WTC11 (cell line): ENCODE results near the gene DCAF8L2. TPM values are rescaled to one million over a fixed set of nuclear protein-coding genes. Genes with fewer than 3 reads are reported as not detected.

Source experiments
- ATAC-seq: fragments of 200-7000 bp; cut with Tn5 transposase; 2 replicates; pipeline ENCODE4 v1.10.0; 2021; ENCODE audit warnings: mild to moderate bottlenecking, moderate library complexity
- CTCF ChIA-PET: fragments of 300-600 bp; sonication (Branson Sonifier 250); formaldehyde crosslinking; loops from one replicate; lab custom pipeline; 2021; ENCODE audit warnings: antibody characterized with exemption; lab: Charles Lee
- POLR2A ChIA-PET: fragments of 350-600 bp; sonication (Branson Sonifier 250); formaldehyde crosslinking; loops from one replicate; lab custom pipeline; 2021; ENCODE audit warnings: antibody characterized with exemption; lab: Charles Lee
- DNase-seq: peaks from one replicate; pipeline ENCODE4 v3.0.0; 2021; ENCODE audit warnings: low spot score
- H3K27ac Mint-ChIP-seq: 2 replicates; pipeline ENCODE4 v1.8.0; 2021; ENCODE audit warnings: mixed read lengths
- H3K27me3 Mint-ChIP-seq: 2 replicates; pipeline ENCODE4 v1.8.0; 2021; ENCODE audit warnings: low read depth, mild to moderate bottlenecking, moderate library complexity, mixed read lengths
- H3K36me3 Mint-ChIP-seq: 2 replicates; pipeline ENCODE4 v1.8.0; 2021; ENCODE audit warnings: mixed read lengths
- H3K4me1 Mint-ChIP-seq: 2 replicates; pipeline ENCODE4 v1.8.0; 2022; ENCODE audit warnings: mixed read lengths
- H3K4me3 Mint-ChIP-seq: 2 replicates; pipeline ENCODE4 v1.8.0; 2021; ENCODE audit warnings: mild to moderate bottlenecking, moderate library complexity, mixed read lengths
- H3K9me3 Mint-ChIP-seq: 2 replicates; pipeline ENCODE4 v1.8.0; 2021; ENCODE audit warnings: mixed read lengths
- AFF4 ChIP-seq: sonication (generic); formaldehyde crosslinking; IDR thresholded peaks from 2 replicates; pipeline ENCODE4 v1.8.1; 2023; ENCODE audit warnings: mild to moderate bottlenecking, missing genetic modification reagents, borderline replicate concordance
- CBFB ChIP-seq: sonication (generic); formaldehyde crosslinking; IDR thresholded peaks from 2 replicates; pipeline ENCODE4 v1.8.1; 2022; ENCODE audit warnings: mild to moderate bottlenecking, low read depth, missing genetic modification reagents
- ESRRA ChIP-seq: sonication (generic); formaldehyde crosslinking; IDR thresholded peaks from 2 replicates; pipeline ENCODE4 v1.8.1; 2022; ENCODE audit warnings: mild to moderate bottlenecking, missing genetic modification reagents, borderline replicate concordance
- ETV6 ChIP-seq: sonication (generic); formaldehyde crosslinking; IDR thresholded peaks from 2 replicates; pipeline ENCODE4 v1.8.1; 2022; ENCODE audit warnings: mild to moderate bottlenecking, missing genetic modification reagents
- FOXK1 ChIP-seq: sonication (generic); formaldehyde crosslinking; IDR thresholded peaks from 2 replicates; pipeline ENCODE4 v1.8.0; 2022; ENCODE audit warnings: mild to moderate bottlenecking, moderate library complexity, missing genetic modification reagents
- FOXP4 ChIP-seq: sonication (generic); formaldehyde crosslinking; IDR thresholded peaks from 2 replicates; pipeline ENCODE4 v1.8.0; 2022; ENCODE audit warnings: mild to moderate bottlenecking, missing genetic modification reagents
- NFE2L1 ChIP-seq: sonication (generic); formaldehyde crosslinking; IDR thresholded peaks from 2 replicates; pipeline ENCODE4 v1.8.1; 2023; ENCODE audit warnings: missing genetic modification reagents
- NFYB ChIP-seq: sonication (generic); formaldehyde crosslinking; conservative IDR thresholded peaks from 2 replicates; pipeline ENCODE4 v1.8.0; 2022; ENCODE audit warnings: low read depth, missing genetic modification reagents
- NR1H2 ChIP-seq: sonication (generic); formaldehyde crosslinking; IDR thresholded peaks from 2 replicates; pipeline ENCODE4 v1.9.0; 2021; ENCODE audit warnings: mild to moderate bottlenecking, moderate library complexity, missing genetic modification reagents
- NR2C2 ChIP-seq: sonication (generic); formaldehyde crosslinking; IDR thresholded peaks from 2 replicates; pipeline ENCODE4 v1.8.0; 2022; ENCODE audit warnings: mild to moderate bottlenecking, missing genetic modification reagents
- RORB ChIP-seq: fragments of 250-450 bp; sonication (Bioruptor Pico); IDR thresholded peaks from 2 replicates; pipeline ENCODE4 v1.9.0; 2021; ENCODE audit warnings: mild to moderate bottlenecking
- SMAD3 ChIP-seq: sonication (generic); formaldehyde crosslinking; IDR thresholded peaks from 2 replicates; pipeline ENCODE4 v1.8.0; 2022; ENCODE audit warnings: missing genetic modification reagents, mild to moderate bottlenecking, borderline replicate concordance
- TEAD1 ChIP-seq: sonication (generic); formaldehyde crosslinking; IDR thresholded peaks from 2 replicates; pipeline ENCODE4 v1.8.0; 2022; ENCODE audit warnings: mild to moderate bottlenecking, missing genetic modification reagents
- USF1 ChIP-seq: sonication (generic); formaldehyde crosslinking; IDR thresholded peaks from 2 replicates; pipeline ENCODE4 v1.8.0; 2022; ENCODE audit warnings: mild to moderate bottlenecking, missing genetic modification reagents
- ZBTB43 ChIP-seq: sonication (generic); formaldehyde crosslinking; IDR thresholded peaks from 2 replicates; pipeline ENCODE4 v1.8.1; 2023; ENCODE audit warnings: mild to moderate bottlenecking, missing genetic modification reagents
- ZNF138 ChIP-seq: sonication (generic); formaldehyde crosslinking; conservative IDR thresholded peaks from 2 replicates; pipeline ENCODE4 v1.8.1; 2022; ENCODE audit warnings: mild to moderate bottlenecking, moderate library complexity, missing genetic modification reagents
- ZNF317 ChIP-seq: sonication (generic); formaldehyde crosslinking; IDR thresholded peaks from 2 replicates; pipeline ENCODE4 v1.8.1; 2023; ENCODE audit warnings: low read depth, mild to moderate bottlenecking, moderate library complexity, missing genetic modification reagents, borderline replicate concordance
- ZSCAN18 ChIP-seq: fragments of 250-450 bp; sonication (Bioruptor Pico); IDR thresholded peaks from 2 replicates; pipeline ENCODE4 v2.1.2; 2022; ENCODE audit warnings: mild to moderate bottlenecking, moderate library complexity
- total RNA-seq: library from RNA; stranded (reverse); gene quantifications from 3 replicates; pipeline ENCODE4 v1.2.3, GENCODE V29; 2021
- TF ChIP-seq, protein P1 (sequence below): fragments of 250-450 bp; sonication (Bioruptor Pico); IDR thresholded peaks from 2 replicates; pipeline ENCODE4 v1.9.0; 2021; ENCODE audit warnings: mild to moderate bottlenecking, borderline replicate concordance
- TF ChIP-seq, protein P2 (sequence below): fragments of 250-450 bp; sonication (Bioruptor Pico); IDR thresholded peaks from 2 replicates; pipeline ENCODE4 v1.8.0; 2021; ENCODE audit warnings: mild to moderate bottlenecking

Gene DCAF8L2
- total RNA-seq, 1 experiment from 2014 or later = not detected

DNA sequence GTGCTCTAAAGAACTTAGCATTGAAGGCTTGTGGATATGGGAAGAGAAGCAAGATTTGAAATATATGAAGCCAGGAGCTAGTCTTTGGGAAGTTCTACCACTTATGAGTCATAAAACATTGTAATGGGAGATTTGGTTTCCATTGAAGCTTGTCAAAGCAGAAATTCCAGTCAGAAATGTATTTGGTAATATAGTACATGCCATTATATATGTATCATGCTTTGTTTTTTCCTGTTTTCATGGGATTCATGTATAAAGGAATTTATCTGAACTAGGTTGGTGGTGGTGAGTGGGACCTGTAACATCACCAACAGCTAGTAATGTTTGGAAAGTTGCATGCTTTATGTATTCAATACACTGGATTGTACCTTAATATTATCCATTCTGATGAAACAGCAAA lies 14.6 kb upstream of the DCAF8L2 start:
- H3K27me3 Mint-ChIP-seq = no peaks in the 10 kb centered on the region; the same call in 1 of the 2 replicates
- no peak for TF ChIP-seq AFF4 (CRISPR knock-in tag)
- no peak for TF ChIP-seq ZBTB43 (CRISPR knock-in tag)
- TF ChIP-seq ZNF317 (CRISPR knock-in tag) = no peak
- TF ChIP-seq FOXK1 = no peak
- no peak for TF ChIP-seq USF1 (CRISPR knock-in tag)
- no peak for TF ChIP-seq NR2C2 (CRISPR knock-in tag)
- TF ChIP-seq FOXP4 = no peak
- TF ChIP-seq, protein P1, sequence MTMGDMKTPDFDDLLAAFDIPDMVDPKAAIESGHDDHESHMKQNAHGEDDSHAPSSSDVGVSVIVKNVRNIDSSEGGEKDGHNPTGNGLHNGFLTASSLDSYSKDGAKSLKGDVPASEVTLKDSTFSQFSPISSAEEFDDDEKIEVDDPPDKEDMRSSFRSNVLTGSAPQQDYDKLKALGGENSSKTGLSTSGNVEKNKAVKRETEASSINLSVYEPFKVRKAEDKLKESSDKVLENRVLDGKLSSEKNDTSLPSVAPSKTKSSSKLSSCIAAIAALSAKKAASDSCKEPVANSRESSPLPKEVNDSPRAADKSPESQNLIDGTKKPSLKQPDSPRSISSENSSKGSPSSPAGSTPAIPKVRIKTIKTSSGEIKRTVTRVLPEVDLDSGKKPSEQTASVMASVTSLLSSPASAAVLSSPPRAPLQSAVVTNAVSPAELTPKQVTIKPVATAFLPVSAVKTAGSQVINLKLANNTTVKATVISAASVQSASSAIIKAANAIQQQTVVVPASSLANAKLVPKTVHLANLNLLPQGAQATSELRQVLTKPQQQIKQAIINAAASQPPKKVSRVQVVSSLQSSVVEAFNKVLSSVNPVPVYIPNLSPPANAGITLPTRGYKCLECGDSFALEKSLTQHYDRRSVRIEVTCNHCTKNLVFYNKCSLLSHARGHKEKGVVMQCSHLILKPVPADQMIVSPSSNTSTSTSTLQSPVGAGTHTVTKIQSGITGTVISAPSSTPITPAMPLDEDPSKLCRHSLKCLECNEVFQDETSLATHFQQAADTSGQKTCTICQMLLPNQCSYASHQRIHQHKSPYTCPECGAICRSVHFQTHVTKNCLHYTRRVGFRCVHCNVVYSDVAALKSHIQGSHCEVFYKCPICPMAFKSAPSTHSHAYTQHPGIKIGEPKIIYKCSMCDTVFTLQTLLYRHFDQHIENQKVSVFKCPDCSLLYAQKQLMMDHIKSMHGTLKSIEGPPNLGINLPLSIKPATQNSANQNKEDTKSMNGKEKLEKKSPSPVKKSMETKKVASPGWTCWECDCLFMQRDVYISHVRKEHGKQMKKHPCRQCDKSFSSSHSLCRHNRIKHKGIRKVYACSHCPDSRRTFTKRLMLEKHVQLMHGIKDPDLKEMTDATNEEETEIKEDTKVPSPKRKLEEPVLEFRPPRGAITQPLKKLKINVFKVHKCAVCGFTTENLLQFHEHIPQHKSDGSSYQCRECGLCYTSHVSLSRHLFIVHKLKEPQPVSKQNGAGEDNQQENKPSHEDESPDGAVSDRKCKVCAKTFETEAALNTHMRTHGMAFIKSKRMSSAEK (CRISPR knock-in tag) = no peak
- TF ChIP-seq ESRRA = no peak
- TF ChIP-seq TEAD1 (CRISPR knock-in tag) = no peak
- no peak for TF ChIP-seq ZSCAN18 (CRISPR knock-in tag)
- H3K27ac Mint-ChIP-seq = no peak overlapping the region
- POLR2A ChIA-PET = no interaction called here
- H3K4me3 Mint-ChIP-seq = no peak overlapping the region
- CTCF ChIA-PET = no interaction called here
- H3K9me3 Mint-ChIP-seq = no peaks in the 10 kb centered on the region
- no peak for DNase-seq
- ATAC-seq = no peak
- H3K4me1 Mint-ChIP-seq = no peaks in the 10 kb centered on the region
- H3K36me3 Mint-ChIP-seq = no peaks in the 10 kb centered on the region

- CTCF ChIA-PET = no interaction called here
- no peaks in the 10 kb centered on the region for H3K36me3 Mint-ChIP-seq
- H3K4me1 Mint-ChIP-seq = no peaks in the 10 kb centered on the region
- H3K27me3 Mint-ChIP-seq = peaks cover 36% of the 10 kb centered on the region
- no peaks in the 10 kb centered on the region for H3K9me3 Mint-ChIP-seq
- TF ChIP-seq SMAD3 (no peak), NR1H2 (CRISPR knock-in tag) (no peak), ETV6 (CRISPR knock-in tag) (no peak), CBFB (CRISPR knock-in tag) (no peak), NFE2L1 (CRISPR knock-in tag) (no peak), RORB (no peak), NFYB (CRISPR knock-in tag) (no peak), ZNF138 (CRISPR knock-in tag) (no peak)
- TF ChIP-seq, protein P2, sequence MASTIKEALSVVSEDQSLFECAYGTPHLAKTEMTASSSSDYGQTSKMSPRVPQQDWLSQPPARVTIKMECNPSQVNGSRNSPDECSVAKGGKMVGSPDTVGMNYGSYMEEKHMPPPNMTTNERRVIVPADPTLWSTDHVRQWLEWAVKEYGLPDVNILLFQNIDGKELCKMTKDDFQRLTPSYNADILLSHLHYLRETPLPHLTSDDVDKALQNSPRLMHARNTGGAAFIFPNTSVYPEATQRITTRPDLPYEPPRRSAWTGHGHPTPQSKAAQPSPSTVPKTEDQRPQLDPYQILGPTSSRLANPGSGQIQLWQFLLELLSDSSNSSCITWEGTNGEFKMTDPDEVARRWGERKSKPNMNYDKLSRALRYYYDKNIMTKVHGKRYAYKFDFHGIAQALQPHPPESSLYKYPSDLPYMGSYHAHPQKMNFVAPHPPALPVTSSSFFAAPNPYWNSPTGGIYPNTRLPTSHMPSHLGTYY (CRISPR knock-in tag) = no peak
- H3K27ac Mint-ChIP-seq = no peak overlapping the region
- ATAC-seq (no peak), DNase-seq (no peak)
- POLR2A ChIA-PET = no interaction called here
- no peak overlapping the region for H3K4me3 Mint-ChIP-seq
Measured at GRCh38 chrX:27583976-27584375, 6.2 kb upstream of the DCAF8L2 start.
